Suprapubic skin (tissue), 2 donors: ENCODE results near the gene NEMF.

ENCODE experiments used
- EP300 ChIP-seq: sonication (generic); formaldehyde crosslinking; IDR thresholded peaks from one replicate; pipeline ENCODE4 v1.6.1; 2017; ENCODE audit warnings: antibody characterized with exemption
- POLR2A ChIP-seq, 2 donors: fragments of 450-650 bp; IDR thresholded peaks; one replicate each; pipeline ENCODE4 v1.6.1; 2017; ENCODE audit warnings: antibody characterized with exemption in 2 of 2, mild to moderate bottlenecking in 2 of 2, moderate library complexity in 2 of 2

- TF ChIP-seq EP300 (no peak), POLR2A (IDR thresholded peaks at IDR 0.05) (no peak)
Measured at GRCh38 chr14:49886523-49886922, 33.9 kb upstream of the NEMF start.
